WTC11 (cell line): ENCODE results near the gene PMIS2. TPM values are rescaled to one million over a fixed set of nuclear protein-coding genes. Genes with fewer than 3 reads are reported as not detected.

Experiments
- ATAC-seq: fragments of 200-7000 bp; cut with Tn5 transposase; 2 replicates; pipeline ENCODE4 v1.10.0; 2021; ENCODE audit warnings: mild to moderate bottlenecking, moderate library complexity
- CTCF ChIA-PET: fragments of 300-600 bp; sonication (Branson Sonifier 250); formaldehyde crosslinking; loops from one replicate; lab custom pipeline; 2021; ENCODE audit warnings: antibody characterized with exemption; lab: Charles Lee
- POLR2A ChIA-PET: fragments of 350-600 bp; sonication (Branson Sonifier 250); formaldehyde crosslinking; loops from one replicate; lab custom pipeline; 2021; ENCODE audit warnings: antibody characterized with exemption; lab: Charles Lee
- DNase-seq: peaks from one replicate; pipeline ENCODE4 v3.0.0; 2021; ENCODE audit warnings: low spot score
- H3K27ac Mint-ChIP-seq: 2 replicates; pipeline ENCODE4 v1.8.0; 2021; ENCODE audit warnings: mixed read lengths
- H3K27me3 Mint-ChIP-seq: 2 replicates; pipeline ENCODE4 v1.8.0; 2021; ENCODE audit warnings: low read depth, mild to moderate bottlenecking, moderate library complexity, mixed read lengths
- H3K36me3 Mint-ChIP-seq: 2 replicates; pipeline ENCODE4 v1.8.0; 2021; ENCODE audit warnings: mixed read lengths
- H3K4me1 Mint-ChIP-seq: 2 replicates; pipeline ENCODE4 v1.8.0; 2022; ENCODE audit warnings: mixed read lengths
- H3K4me3 Mint-ChIP-seq: 2 replicates; pipeline ENCODE4 v1.8.0; 2021; ENCODE audit warnings: mild to moderate bottlenecking, moderate library complexity, mixed read lengths
- H3K9me3 Mint-ChIP-seq: 2 replicates; pipeline ENCODE4 v1.8.0; 2021; ENCODE audit warnings: mixed read lengths
- ATF3 ChIP-seq: sonication (generic); formaldehyde crosslinking; conservative IDR thresholded peaks from 2 replicates; pipeline ENCODE4 v1.8.1; 2022; ENCODE audit warnings: mild to moderate bottlenecking, missing genetic modification reagents
- E2F1 ChIP-seq: sonication (generic); formaldehyde crosslinking; IDR thresholded peaks from 2 replicates; pipeline ENCODE4 v1.8.0; 2022; ENCODE audit warnings: mild to moderate bottlenecking, missing genetic modification reagents
- ELF4 ChIP-seq: sonication (generic); formaldehyde crosslinking; IDR thresholded peaks from 2 replicates; pipeline ENCODE4 v1.8.1; 2022; ENCODE audit warnings: low read depth, mild to moderate bottlenecking, moderate library complexity, missing genetic modification reagents
- FOXJ3 ChIP-seq: sonication (generic); formaldehyde crosslinking; IDR thresholded peaks from 2 replicates; pipeline ENCODE4 v1.9.0; 2021; ENCODE audit warnings: missing genetic modification reagents, mild to moderate bottlenecking, borderline replicate concordance
- FOXK1 ChIP-seq: sonication (generic); formaldehyde crosslinking; IDR thresholded peaks from 2 replicates; pipeline ENCODE4 v1.8.0; 2022; ENCODE audit warnings: mild to moderate bottlenecking, moderate library complexity, missing genetic modification reagents
- HMGA2 ChIP-seq: fragments of 250-450 bp; sonication (Bioruptor Pico); IDR thresholded peaks from 2 replicates; pipeline ENCODE4 v1.4.0; 2021; ENCODE audit warnings: mild to moderate bottlenecking, moderate library complexity
- MYBL2 ChIP-seq: sonication (generic); formaldehyde crosslinking; IDR thresholded peaks from 2 replicates; pipeline ENCODE4 v1.8.1; 2023; ENCODE audit warnings: mild to moderate bottlenecking, moderate library complexity, missing genetic modification reagents
- NFATC4 ChIP-seq: fragments of 250-450 bp; sonication (Bioruptor Pico); IDR thresholded peaks from 2 replicates; pipeline ENCODE4 v1.9.0; 2021; ENCODE audit warnings: mild to moderate bottlenecking
- PRRX2 ChIP-seq: fragments of 250-450 bp; sonication (Bioruptor Pico); IDR thresholded peaks from 2 replicates; pipeline ENCODE4 v1.8.0; 2021; ENCODE audit warnings: mild to moderate bottlenecking
- TEAD4 ChIP-seq: sonication (generic); formaldehyde crosslinking; IDR thresholded peaks from 2 replicates; pipeline ENCODE4 v1.8.0; 2022; ENCODE audit warnings: mild to moderate bottlenecking, missing genetic modification reagents
- USF1 ChIP-seq: sonication (generic); formaldehyde crosslinking; IDR thresholded peaks from 2 replicates; pipeline ENCODE4 v1.8.0; 2022; ENCODE audit warnings: mild to moderate bottlenecking, missing genetic modification reagents
- ZBTB21 ChIP-seq: sonication (generic); formaldehyde crosslinking; IDR thresholded peaks from 2 replicates; pipeline ENCODE4 v1.8.1; 2023; ENCODE audit warnings: mild to moderate bottlenecking, missing genetic modification reagents, borderline replicate concordance
- ZNF281 ChIP-seq: sonication (generic); formaldehyde crosslinking; IDR thresholded peaks from 2 replicates; pipeline ENCODE4 v1.8.0; 2023; ENCODE audit warnings: mild to moderate bottlenecking, missing genetic modification reagents
- total RNA-seq: library from RNA; stranded (reverse); gene quantifications from 3 replicates; pipeline ENCODE4 v1.2.3, GENCODE V29; 2021
- TF ChIP-seq, protein P1 (sequence below): sonication (generic); formaldehyde crosslinking; IDR thresholded peaks from 2 replicates; pipeline ENCODE4 v1.8.1; 2022; ENCODE audit warnings: mild to moderate bottlenecking, missing genetic modification reagents, moderate library complexity, borderline replicate concordance
- TF ChIP-seq, protein P2 (sequence below): sonication (generic); formaldehyde crosslinking; IDR thresholded peaks from 2 replicates; pipeline ENCODE4 v1.8.1; 2023; ENCODE audit warnings: mild to moderate bottlenecking, moderate library complexity, missing genetic modification reagents
- TF ChIP-seq, protein P3 (sequence below): sonication (generic); formaldehyde crosslinking; IDR thresholded peaks from 2 replicates; pipeline ENCODE4 v1.8.0; 2022; ENCODE audit warnings: missing genetic modification reagents
- TF ChIP-seq, protein P4 (sequence below): fragments of 200-600 bp; IDR thresholded peaks from 2 replicates; pipeline ENCODE4 v1.8.0; 2022; ENCODE audit warnings: antibody characterized with exemption
- TF ChIP-seq, protein P5 (sequence below): sonication (generic); formaldehyde crosslinking; IDR thresholded peaks from 2 replicates; pipeline ENCODE4 v1.8.0; 2023; ENCODE audit warnings: missing genetic modification reagents

Gene PMIS2
- total RNA-seq, 1 experiment from 2014 or later = not detected

- no peak for TF ChIP-seq ATF3 (CRISPR knock-in tag)
- TF ChIP-seq, protein P1, sequence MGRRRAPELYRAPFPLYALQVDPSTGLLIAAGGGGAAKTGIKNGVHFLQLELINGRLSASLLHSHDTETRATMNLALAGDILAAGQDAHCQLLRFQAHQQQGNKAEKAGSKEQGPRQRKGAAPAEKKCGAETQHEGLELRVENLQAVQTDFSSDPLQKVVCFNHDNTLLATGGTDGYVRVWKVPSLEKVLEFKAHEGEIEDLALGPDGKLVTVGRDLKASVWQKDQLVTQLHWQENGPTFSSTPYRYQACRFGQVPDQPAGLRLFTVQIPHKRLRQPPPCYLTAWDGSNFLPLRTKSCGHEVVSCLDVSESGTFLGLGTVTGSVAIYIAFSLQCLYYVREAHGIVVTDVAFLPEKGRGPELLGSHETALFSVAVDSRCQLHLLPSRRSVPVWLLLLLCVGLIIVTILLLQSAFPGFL (CRISPR knock-in tag) = no peak
- no peak for TF ChIP-seq USF1 (CRISPR knock-in tag)
- TF ChIP-seq FOXK1 (CRISPR knock-in tag) = no peak
Observed at GRCh38 chr19:35560271-35560670, 25.7 kb upstream of the PMIS2 start (continued).

DNA sequence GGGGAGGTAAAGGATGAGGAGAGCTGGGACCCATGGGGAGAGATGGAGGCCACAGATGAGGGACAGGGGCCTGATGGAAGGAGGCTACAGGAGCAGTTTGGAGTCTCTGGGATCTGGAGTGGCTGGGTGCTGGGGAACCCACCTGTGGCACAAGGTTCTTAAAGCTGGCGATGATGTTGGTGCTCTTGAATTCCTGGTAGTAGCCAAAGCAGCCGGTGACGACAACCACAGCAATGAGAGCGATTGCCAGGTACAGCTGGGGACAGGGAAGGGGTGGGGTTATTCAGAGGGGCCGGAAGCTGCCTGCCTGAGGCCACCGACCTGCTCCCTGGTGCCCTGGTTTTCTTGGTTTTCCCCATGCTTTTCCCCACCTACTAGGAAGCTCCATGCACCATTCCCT is 25.3 kb upstream of the PMIS2 start:
- H3K27me3 Mint-ChIP-seq = peaks cover 54% of the 10 kb centered on the region
- ChIA-PET POLR2A (no interaction called here), CTCF (no interaction called here)
- no peak for TF ChIP-seq MYBL2 (CRISPR knock-in tag)
- TF ChIP-seq, protein P2, sequence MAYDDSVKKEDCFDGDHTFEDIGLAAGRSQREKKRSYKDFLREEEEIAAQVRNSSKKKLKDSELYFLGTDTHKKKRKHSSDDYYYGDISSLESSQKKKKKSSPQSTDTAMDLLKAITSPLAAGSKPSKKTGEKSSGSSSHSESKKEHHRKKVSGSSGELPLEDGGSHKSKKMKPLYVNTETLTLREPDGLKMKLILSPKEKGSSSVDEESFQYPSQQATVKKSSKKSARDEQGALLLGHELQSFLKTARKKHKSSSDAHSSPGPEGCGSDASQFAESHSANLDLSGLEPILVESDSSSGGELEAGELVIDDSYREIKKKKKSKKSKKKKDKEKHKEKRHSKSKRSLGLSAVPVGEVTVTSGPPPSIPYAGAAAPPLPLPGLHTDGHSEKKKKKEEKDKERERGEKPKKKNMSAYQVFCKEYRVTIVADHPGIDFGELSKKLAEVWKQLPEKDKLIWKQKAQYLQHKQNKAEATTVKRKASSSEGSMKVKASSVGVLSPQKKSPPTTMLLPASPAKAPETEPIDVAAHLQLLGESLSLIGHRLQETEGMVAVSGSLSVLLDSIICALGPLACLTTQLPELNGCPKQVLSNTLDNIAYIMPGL (CRISPR knock-in tag) = no peak
- TF ChIP-seq E2F1 (CRISPR knock-in tag) = no peak
- no peak for TF ChIP-seq ELF4 (CRISPR knock-in tag)
- TF ChIP-seq ZBTB21 = no peak
- ATAC-seq = no peak
- H3K4me1 Mint-ChIP-seq = peaks cover 11% of the 10 kb centered on the region
- H3K4me3 Mint-ChIP-seq = no peak overlapping the region
- no peaks in the 10 kb centered on the region for H3K9me3 Mint-ChIP-seq
- no peaks in the 10 kb centered on the region for H3K36me3 Mint-ChIP-seq
- DNase-seq = no peak
- H3K27ac Mint-ChIP-seq = no peak overlapping the region

DNA sequence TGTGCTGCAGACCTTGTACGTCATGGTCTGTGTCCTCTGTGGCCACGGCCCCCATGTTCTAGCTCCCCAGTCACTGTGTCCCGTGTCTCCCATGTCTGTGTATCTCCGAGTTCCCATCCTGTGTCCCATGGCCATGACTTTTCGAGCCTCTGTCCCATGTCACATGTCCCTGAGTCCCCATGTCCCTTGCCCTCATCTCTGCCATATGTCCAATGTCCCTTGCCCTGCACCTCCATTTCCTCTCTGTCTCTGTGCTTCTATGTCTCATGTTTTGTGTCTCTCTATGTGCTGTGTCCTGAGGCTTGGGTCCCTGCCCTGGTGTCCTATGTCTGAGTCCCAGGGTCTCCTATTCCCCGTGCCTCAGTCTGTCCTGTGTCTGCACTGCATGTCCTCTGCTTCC is 24.5 kb upstream of the PMIS2 start:
- Mint-ChIP-seq H3K9me3 (no peaks in the 10 kb centered on the region), H3K4me3 (no peak overlapping the region), H3K27me3 (peaks cover 46% of the 10 kb centered on the region), H3K27ac (no peak overlapping the region), H3K36me3 (no peaks in the 10 kb centered on the region), H3K4me1 (peaks cover 7% of the 10 kb centered on the region)
- TF ChIP-seq ZNF281 (CRISPR knock-in tag) (no peak), NFATC4 (CRISPR knock-in tag) (no peak), TEAD4 (CRISPR knock-in tag) (no peak), PRRX2 (no peak), FOXJ3 (no peak), FOXK1 (CRISPR knock-in tag) (no peak), HMGA2 (CRISPR knock-in tag) (no peak)
- TF ChIP-seq, protein P3, sequence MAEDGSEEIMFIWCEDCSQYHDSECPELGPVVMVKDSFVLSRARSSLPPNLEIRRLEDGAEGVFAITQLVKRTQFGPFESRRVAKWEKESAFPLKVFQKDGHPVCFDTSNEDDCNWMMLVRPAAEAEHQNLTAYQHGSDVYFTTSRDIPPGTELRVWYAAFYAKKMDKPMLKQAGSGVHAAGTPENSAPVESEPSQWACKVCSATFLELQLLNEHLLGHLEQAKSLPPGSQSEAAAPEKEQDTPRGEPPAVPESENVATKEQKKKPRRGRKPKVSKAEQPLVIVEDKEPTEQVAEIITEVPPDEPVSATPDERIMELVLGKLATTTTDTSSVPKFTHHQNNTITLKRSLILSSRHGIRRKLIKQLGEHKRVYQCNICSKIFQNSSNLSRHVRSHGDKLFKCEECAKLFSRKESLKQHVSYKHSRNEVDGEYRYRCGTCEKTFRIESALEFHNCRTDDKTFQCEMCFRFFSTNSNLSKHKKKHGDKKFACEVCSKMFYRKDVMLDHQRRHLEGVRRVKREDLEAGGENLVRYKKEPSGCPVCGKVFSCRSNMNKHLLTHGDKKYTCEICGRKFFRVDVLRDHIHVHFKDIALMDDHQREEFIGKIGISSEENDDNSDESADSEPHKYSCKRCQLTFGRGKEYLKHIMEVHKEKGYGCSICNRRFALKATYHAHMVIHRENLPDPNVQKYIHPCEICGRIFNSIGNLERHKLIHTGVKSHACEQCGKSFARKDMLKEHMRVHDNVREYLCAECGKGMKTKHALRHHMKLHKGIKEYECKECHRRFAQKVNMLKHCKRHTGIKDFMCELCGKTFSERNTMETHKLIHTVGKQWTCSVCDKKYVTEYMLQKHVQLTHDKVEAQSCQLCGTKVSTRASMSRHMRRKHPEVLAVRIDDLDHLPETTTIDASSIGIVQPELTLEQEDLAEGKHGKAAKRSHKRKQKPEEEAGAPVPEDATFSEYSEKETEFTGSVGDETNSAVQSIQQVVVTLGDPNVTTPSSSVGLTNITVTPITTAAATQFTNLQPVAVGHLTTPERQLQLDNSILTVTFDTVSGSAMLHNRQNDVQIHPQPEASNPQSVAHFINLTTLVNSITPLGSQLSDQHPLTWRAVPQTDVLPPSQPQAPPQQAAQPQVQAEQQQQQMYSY (CRISPR knock-in tag) = no peak
- TF ChIP-seq, protein P4, sequence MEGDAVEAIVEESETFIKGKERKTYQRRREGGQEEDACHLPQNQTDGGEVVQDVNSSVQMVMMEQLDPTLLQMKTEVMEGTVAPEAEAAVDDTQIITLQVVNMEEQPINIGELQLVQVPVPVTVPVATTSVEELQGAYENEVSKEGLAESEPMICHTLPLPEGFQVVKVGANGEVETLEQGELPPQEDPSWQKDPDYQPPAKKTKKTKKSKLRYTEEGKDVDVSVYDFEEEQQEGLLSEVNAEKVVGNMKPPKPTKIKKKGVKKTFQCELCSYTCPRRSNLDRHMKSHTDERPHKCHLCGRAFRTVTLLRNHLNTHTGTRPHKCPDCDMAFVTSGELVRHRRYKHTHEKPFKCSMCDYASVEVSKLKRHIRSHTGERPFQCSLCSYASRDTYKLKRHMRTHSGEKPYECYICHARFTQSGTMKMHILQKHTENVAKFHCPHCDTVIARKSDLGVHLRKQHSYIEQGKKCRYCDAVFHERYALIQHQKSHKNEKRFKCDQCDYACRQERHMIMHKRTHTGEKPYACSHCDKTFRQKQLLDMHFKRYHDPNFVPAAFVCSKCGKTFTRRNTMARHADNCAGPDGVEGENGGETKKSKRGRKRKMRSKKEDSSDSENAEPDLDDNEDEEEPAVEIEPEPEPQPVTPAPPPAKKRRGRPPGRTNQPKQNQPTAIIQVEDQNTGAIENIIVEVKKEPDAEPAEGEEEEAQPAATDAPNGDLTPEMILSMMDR = no peak
- TF ChIP-seq, protein P5, sequence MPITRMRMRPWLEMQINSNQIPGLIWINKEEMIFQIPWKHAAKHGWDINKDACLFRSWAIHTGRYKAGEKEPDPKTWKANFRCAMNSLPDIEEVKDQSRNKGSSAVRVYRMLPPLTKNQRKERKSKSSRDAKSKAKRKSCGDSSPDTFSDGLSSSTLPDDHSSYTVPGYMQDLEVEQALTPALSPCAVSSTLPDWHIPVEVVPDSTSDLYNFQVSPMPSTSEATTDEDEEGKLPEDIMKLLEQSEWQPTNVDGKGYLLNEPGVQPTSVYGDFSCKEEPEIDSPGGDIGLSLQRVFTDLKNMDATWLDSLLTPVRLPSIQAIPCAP (CRISPR knock-in tag) = no peak
- DNase-seq = no peak
- ATAC-seq = no peak
- POLR2A ChIA-PET = no interaction called here
- CTCF ChIA-PET = no interaction called here
